Measurements from ENCODE around the gene THTPA.
A peak's percentile ranks its signal among the peaks of the same experiment; 100 is the strongest.
"Not testable (repeated sequence)": the region's sequence is repeated elsewhere in the genome, so short reads cannot be mapped to it uniquely, and the experiment has no call there.

Gene THTPA

GRCh38 chr14:23533652-23534435 lies 22.2 kb upstream of the THTPA start:
- DNase-seq = no peak

GRCh38 chr14:23535943-23536342 lies 20.1 kb upstream of the THTPA start:
- no peak for DNase-seq

GRCh38 chr14:23536494-23536893 lies 19.6 kb upstream of the THTPA start:
- DNase-seq = no peak

GRCh38 chr14:23536906-23537305 lies 19.2 kb upstream of the THTPA start:
- not testable (repeated sequence) for DNase-seq

GRCh38 chr14:23537351-23538049 lies 18.6 kb upstream of the THTPA start:
- DNase-seq = no peak

GRCh38 chr14:23538050-23538718 lies 17.9 kb upstream of the THTPA start:
- DNase-seq = no peak

- DNase-seq = peak; percentile 38
Observed at GRCh38 chr14:23538785-23539184, 17.3 kb upstream of the THTPA start.

GRCh38 chr14:23539248-23540140 lies 16.6 kb upstream of the THTPA start:
- peak; percentile 45 for DNase-seq

GRCh38 chr14:23540141-23540469 lies 16.0 kb upstream of the THTPA start:
- no peak for DNase-seq

- no peak for DNase-seq
Observed at GRCh38 chr14:23542261-23542660, 13.8 kb upstream of the THTPA start.

- DNase-seq = no peak
Observed at GRCh38 chr14:23543403-23543802, 12.7 kb upstream of the THTPA start.

GRCh38 chr14:23544511-23545447 lies 11.3 kb upstream of the THTPA start:
- no peak for DNase-seq

- DNase-seq = no peak
Observed at GRCh38 chr14:23545740-23546365, 10.2 kb upstream of the THTPA start.

- DNase-seq = no peak
Observed at GRCh38 chr14:23546450-23547035, 9.5 kb upstream of the THTPA start.

- DNase-seq = no peak
Observed at GRCh38 chr14:23547924-23548323, 8.1 kb upstream of the THTPA start.

- peak; percentile 92 for DNase-seq
Observed at GRCh38 chr14:23548351-23549318, 7.4 kb upstream of the THTPA start.

- no peak for DNase-seq
Observed at GRCh38 chr14:23550131-23550811, 5.8 kb upstream of the THTPA start.

GRCh38 chr14:23550812-23551265 lies 5.2 kb upstream of the THTPA start:
- no peak for DNase-seq

Measured in fibroblast of skin of back (primary cell).